Measurements from ENCODE around the gene SNW1. TPM values are rescaled to one million over a fixed set of nuclear protein-coding genes. Genes with fewer than 3 reads are reported as not detected.
"Not testable (repeated sequence)": the region's sequence is repeated elsewhere in the genome, so short reads cannot be mapped to it uniquely, and the experiment has no call there.

SNW1 gene
- 34.7 and 49.9 TPM in 2 replicates for total RNA-seq (2012; rRNA removed)

DNA sequence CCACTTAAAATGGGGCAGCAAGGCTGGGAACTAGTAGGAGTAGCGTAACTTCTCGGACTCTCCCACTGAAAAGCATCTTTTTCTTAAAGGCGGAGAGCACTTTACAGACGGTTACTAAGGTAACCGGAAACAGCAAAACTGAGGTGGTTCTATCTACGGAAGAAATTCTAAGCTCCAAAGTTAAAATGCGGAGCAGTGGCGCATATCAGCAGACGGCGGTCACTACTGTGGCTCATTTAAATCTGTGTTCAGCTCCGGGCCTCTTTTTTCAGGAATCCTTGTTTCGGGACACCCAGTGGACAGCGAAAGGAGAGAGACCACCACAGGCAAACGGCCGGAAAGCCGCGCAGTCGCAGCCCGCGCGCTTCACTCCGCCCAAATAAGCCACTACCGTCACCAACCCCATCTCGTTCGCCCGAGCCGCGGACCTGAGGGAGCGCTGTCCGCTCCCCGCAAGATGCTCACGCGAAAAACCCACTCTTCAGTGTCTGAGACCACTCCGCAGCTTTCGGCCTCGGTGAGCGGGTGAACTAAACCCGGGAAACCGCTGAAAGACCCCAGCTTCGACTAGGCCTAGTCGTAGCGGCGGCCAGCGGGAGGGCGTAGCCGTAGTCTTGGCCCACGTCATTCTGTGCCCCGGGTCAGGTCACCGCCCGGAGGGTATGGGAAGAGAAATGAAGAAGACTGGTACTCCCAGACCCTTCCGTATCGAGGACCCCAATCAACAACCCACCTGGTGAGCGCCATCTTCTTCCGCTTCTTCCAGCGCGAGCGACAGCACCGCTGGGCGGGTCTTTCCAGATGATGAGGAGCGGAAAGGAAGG, at the start of gene SNW1:
TSS of gene SNW1 (minus strand) at position 776 of the 824 bp plus-strand sequence. CDS start at position 747, 29 bp downstream.
- Histone ChIP-seq H3K4me1 (ENCODE audit: control insufficient read depth, insufficient read depth, low read length) (peaks cover 14% of the 10 kb centered on the region), H3K4me2 (ENCODE audit: low read length) (peak within 1 kb of the TSS; percentile 83), H3K9ac (ENCODE audit: low read depth, low read length) (peak within 1 kb of the TSS; percentile 99), H3K36me3 (ENCODE audit: insufficient read depth, low read length) (no peaks in the 10 kb centered on the region), H3K9me3 (replicated peaks; ENCODE audit: low read length) (no peaks in the 10 kb centered on the region), H3K4me3 (ENCODE audit: low read length) (peak within 1 kb of the TSS; percentile 97), H3K27me3 (ENCODE audit: control insufficient read depth, insufficient read depth, low read length) (no peaks in the 10 kb centered on the region)

DNA sequence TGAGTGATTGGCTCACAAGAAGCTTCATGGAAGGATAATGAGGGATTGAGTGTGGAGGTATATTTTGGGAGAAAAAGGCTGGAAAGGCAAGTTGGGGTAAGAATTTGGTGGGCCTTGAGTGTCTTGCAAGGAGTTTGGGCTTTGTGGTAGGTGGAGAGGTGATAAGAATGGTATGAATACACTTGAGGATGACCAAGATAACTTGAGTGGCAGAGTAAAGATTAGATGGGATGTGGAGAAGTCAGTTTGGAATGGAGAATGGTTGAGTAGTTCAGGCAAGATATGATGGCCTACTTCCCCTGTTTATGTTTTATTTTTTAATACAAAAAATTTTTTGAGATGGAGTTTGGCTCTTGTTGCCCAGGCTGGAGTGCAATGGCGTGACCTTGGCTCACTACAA, 48.1 kb upstream of the SNW1 start:
- H3K4me2 ChIP-seq (ENCODE audit: low read length) = no peak overlapping the region
- H3K4me1 ChIP-seq (ENCODE audit: control insufficient read depth, insufficient read depth, low read length) = no peaks in the 10 kb centered on the region
- H3K27me3 ChIP-seq (ENCODE audit: control insufficient read depth, insufficient read depth, low read length) = no peaks in the 10 kb centered on the region
- no peak overlapping the region for H3K4me3 ChIP-seq (ENCODE audit: low read length)
- H3K9me3 ChIP-seq (replicated peaks; ENCODE audit: low read length) = no peaks in the 10 kb centered on the region
- H3K36me3 ChIP-seq (ENCODE audit: insufficient read depth, low read length) = no peaks in the 10 kb centered on the region
- no peak overlapping the region for H3K9ac ChIP-seq (ENCODE audit: low read depth, low read length)

- no peaks in the 10 kb centered on the region for H3K27me3 ChIP-seq (ENCODE audit: control insufficient read depth, insufficient read depth, low read length)
- no peak overlapping the region for H3K4me2 ChIP-seq (ENCODE audit: low read length)
- H3K9ac ChIP-seq (ENCODE audit: low read depth, low read length) = no peak overlapping the region
- H3K4me1 ChIP-seq (ENCODE audit: control insufficient read depth, insufficient read depth, low read length) = no peaks in the 10 kb centered on the region
- H3K9me3 ChIP-seq (replicated peaks; ENCODE audit: low read length) = no peaks in the 10 kb centered on the region
- no peaks in the 10 kb centered on the region for H3K36me3 ChIP-seq (ENCODE audit: insufficient read depth, low read length)
- H3K4me3 ChIP-seq (ENCODE audit: low read length) = no peak overlapping the region
These were observed 47.3 kb upstream of the SNW1 start for GRCh38 chr14:77808250-77808649.

- H3K27me3 ChIP-seq (ENCODE audit: control insufficient read depth, insufficient read depth, low read length) = no peaks in the 10 kb centered on the region
- H3K4me1 ChIP-seq (ENCODE audit: control insufficient read depth, insufficient read depth, low read length) = no peaks in the 10 kb centered on the region
- H3K36me3 ChIP-seq (ENCODE audit: insufficient read depth, low read length) = no peaks in the 10 kb centered on the region
- no peak overlapping the region for H3K4me2 ChIP-seq (ENCODE audit: low read length)
- H3K9me3 ChIP-seq (replicated peaks; ENCODE audit: low read length) = no peaks in the 10 kb centered on the region
- no peak overlapping the region for H3K9ac ChIP-seq (ENCODE audit: low read depth, low read length)
- no peak overlapping the region for H3K4me3 ChIP-seq (ENCODE audit: low read length)
These were observed 44.8 kb upstream of the SNW1 start for GRCh38 chr14:77805706-77806105.

- Histone ChIP-seq H3K4me1 (ENCODE audit: control insufficient read depth, insufficient read depth, low read length) (no peaks in the 10 kb centered on the region), H3K36me3 (ENCODE audit: insufficient read depth, low read length) (no peaks in the 10 kb centered on the region), H3K9me3 (replicated peaks; ENCODE audit: low read length) (no peaks in the 10 kb centered on the region), H3K27me3 (ENCODE audit: control insufficient read depth, insufficient read depth, low read length) (no peaks in the 10 kb centered on the region), H3K4me2 (ENCODE audit: low read length) (no peak overlapping the region), H3K9ac (ENCODE audit: low read depth, low read length) (no peak overlapping the region), H3K4me3 (ENCODE audit: low read length) (no peak overlapping the region)
These were observed 43.6 kb upstream of the SNW1 start for GRCh38 chr14:77804592-77804991.

- H3K9ac ChIP-seq (ENCODE audit: low read depth, low read length) = peak overlapping the region; percentile 84
- H3K36me3 ChIP-seq (ENCODE audit: insufficient read depth, low read length) = no peaks in the 10 kb centered on the region
- H3K27me3 ChIP-seq (ENCODE audit: control insufficient read depth, insufficient read depth, low read length) = no peaks in the 10 kb centered on the region
- H3K9me3 ChIP-seq (replicated peaks; ENCODE audit: low read length) = no peaks in the 10 kb centered on the region
- H3K4me2 ChIP-seq (ENCODE audit: low read length) = peak overlapping the region; percentile 85
- no peaks in the 10 kb centered on the region for H3K4me1 ChIP-seq (ENCODE audit: control insufficient read depth, insufficient read depth, low read length)
- H3K4me3 ChIP-seq (ENCODE audit: low read length) = peak overlapping the region; percentile 86
These were observed 39.9 kb upstream of the SNW1 start for GRCh38 chr14:77800814-77801213.

DNA sequence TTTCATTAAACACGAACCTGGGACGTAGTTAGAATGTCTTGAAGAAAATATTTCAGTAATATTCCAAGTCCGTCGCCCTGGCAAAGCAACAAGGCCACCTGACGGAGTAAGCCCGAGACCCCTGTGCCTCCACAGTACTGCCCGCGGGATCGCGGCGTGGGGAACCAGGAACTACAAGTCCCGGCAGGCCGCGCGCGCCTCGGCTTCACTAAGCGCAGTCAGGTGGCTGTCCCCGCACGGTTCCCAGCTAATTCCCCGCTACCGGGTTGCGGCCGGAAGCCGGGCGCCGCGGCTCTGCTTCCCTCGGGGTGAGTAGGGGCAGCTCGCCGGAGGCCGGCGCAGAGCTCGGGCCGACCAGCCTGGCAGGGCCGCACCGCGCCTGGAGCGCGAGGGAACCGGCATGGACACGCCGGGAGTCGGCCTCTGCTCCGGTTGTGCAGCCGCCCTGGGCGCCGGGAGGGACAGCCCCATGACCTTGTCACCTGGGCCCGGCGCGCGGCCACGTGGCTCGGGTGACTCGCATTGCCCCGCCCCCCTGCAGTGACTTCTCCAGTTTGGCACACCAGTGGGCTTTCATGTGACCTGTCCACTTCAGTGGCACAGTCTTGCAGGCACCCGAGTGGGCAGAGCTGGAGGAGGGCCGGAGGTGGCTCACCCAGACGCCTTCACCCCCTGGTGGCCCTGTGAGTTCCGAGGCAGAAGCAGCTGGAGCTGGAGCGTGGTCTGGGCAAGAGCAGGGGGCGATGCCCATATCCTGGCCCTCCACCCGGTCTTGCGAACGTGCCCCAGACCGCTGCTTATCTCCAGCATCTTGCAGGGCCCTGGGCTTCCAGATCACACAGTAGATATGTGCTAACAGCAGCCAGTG, 39.1 kb upstream of the SNW1 start, which contains the start of gene ADCK1:
TSS of gene ADCK1 (plus strand) at position 247 of the 868 bp plus-strand sequence. CDS start 18,870 bp downstream, outside the sequence.
- Histone ChIP-seq H3K4me3 (ENCODE audit: low read length) (peak within 1 kb of the TSS; percentile 86), H3K36me3 (ENCODE audit: insufficient read depth, low read length) (no peaks in the 10 kb centered on the region), H3K4me1 (ENCODE audit: control insufficient read depth, insufficient read depth, low read length) (no peaks in the 10 kb centered on the region), H3K4me2 (ENCODE audit: low read length) (peak within 1 kb of the TSS; percentile 85), H3K9ac (ENCODE audit: low read depth, low read length) (peak within 1 kb of the TSS; percentile 84), H3K27me3 (ENCODE audit: control insufficient read depth, insufficient read depth, low read length) (no peaks in the 10 kb centered on the region), H3K9me3 (replicated peaks; ENCODE audit: low read length) (no peaks in the 10 kb centered on the region)

GRCh38 chr14:77799456-77799855, 38.5 kb upstream of the SNW1 start:
- not testable (repeated sequence) for H3K36me3 ChIP-seq (ENCODE audit: insufficient read depth, low read length); H3K9me3 ChIP-seq (replicated peaks; ENCODE audit: low read length); H3K4me1 ChIP-seq (ENCODE audit: control insufficient read depth, insufficient read depth, low read length); H3K27me3 ChIP-seq (ENCODE audit: control insufficient read depth, insufficient read depth, low read length)
- Histone ChIP-seq H3K4me3 (ENCODE audit: low read length) (peak overlapping the region; percentile 86), H3K9ac (ENCODE audit: low read depth, low read length) (peak overlapping the region; percentile 84), H3K4me2 (ENCODE audit: low read length) (peak overlapping the region; percentile 85)

GRCh38 chr14:77794357-77794756, 33.4 kb upstream of the SNW1 start:
- Histone ChIP-seq H3K4me3 (ENCODE audit: low read length) (no peak overlapping the region), H3K27me3 (ENCODE audit: control insufficient read depth, insufficient read depth, low read length) (peaks cover 10% of the 10 kb centered on the region), H3K4me2 (ENCODE audit: low read length) (no peak overlapping the region), H3K9ac (ENCODE audit: low read depth, low read length) (no peak overlapping the region), H3K4me1 (ENCODE audit: control insufficient read depth, insufficient read depth, low read length) (no peaks in the 10 kb centered on the region), H3K9me3 (replicated peaks; ENCODE audit: low read length) (no peaks in the 10 kb centered on the region), H3K36me3 (ENCODE audit: insufficient read depth, low read length) (no peaks in the 10 kb centered on the region)

- H3K4me3 ChIP-seq (ENCODE audit: low read length); H3K9ac ChIP-seq (ENCODE audit: low read depth, low read length); H3K4me1 ChIP-seq (ENCODE audit: control insufficient read depth, insufficient read depth, low read length); H3K36me3 ChIP-seq (ENCODE audit: insufficient read depth, low read length); H3K9me3 ChIP-seq (replicated peaks; ENCODE audit: low read length); H3K4me2 ChIP-seq (ENCODE audit: low read length): not testable (repeated sequence)
- peaks cover 10% of the 10 kb centered on the region for H3K27me3 ChIP-seq (ENCODE audit: control insufficient read depth, insufficient read depth, low read length)
These were observed 32.3 kb upstream of the SNW1 start for GRCh38 chr14:77793255-77793654.

- Histone ChIP-seq H3K9ac (ENCODE audit: low read depth, low read length) (no peak overlapping the region), H3K27me3 (ENCODE audit: control insufficient read depth, insufficient read depth, low read length) (peaks cover 10% of the 10 kb centered on the region), H3K4me3 (ENCODE audit: low read length) (no peak overlapping the region), H3K9me3 (replicated peaks; ENCODE audit: low read length) (no peaks in the 10 kb centered on the region), H3K36me3 (ENCODE audit: insufficient read depth, low read length) (no peaks in the 10 kb centered on the region), H3K4me2 (ENCODE audit: low read length) (no peak overlapping the region), H3K4me1 (ENCODE audit: control insufficient read depth, insufficient read depth, low read length) (no peaks in the 10 kb centered on the region)
These were observed 30.3 kb upstream of the SNW1 start for GRCh38 chr14:77791225-77791600.
